Testis (tissue), 2 donors: ENCODE data around the gene WDR18.

Source experiments
- CTCF ChIP-seq, 3 experiments: fragments of 450-650 bp in 2 of 3; fragments of 200-600 bp in 1 of 3; sonication (generic) in 1 of 3; IDR thresholded peaks; one replicate each; pipeline ENCODE4 v1.5.1; 2016 to 2019; ENCODE audit warnings: antibody characterized with exemption in 3 of 3, mild to moderate bottlenecking in 2 of 3, moderate library complexity in 1 of 3
- POLR2A ChIP-seq: fragments of 450-650 bp; IDR thresholded peaks from one replicate; pipeline ENCODE4 v1.6.1; 2017; ENCODE audit warnings: antibody characterized with exemption, mild to moderate bottlenecking, moderate library complexity

GRCh38 chr19:970695-971094, 13.4 kb upstream of the WDR18 start:
- TF ChIP-seq CTCF (IDR thresholded peaks at IDR 0.05) = peak; percentile 25 to 64 (median 53)
- no peak for TF ChIP-seq POLR2A
